22Rv1 (cell line): ENCODE data around the gene TBC1D19.

Experiments
- H3K27ac ChIP-seq: fragments of 450-650 bp; 2 replicates; pipeline ENCODE4 v1.5.1; 2017
- CTCF ChIP-seq: fragments of 450-650 bp; IDR thresholded peaks from 2 replicates; pipeline ENCODE4 v1.5.1; 2017; ENCODE audit warnings: mild to moderate bottlenecking
- ZFX ChIP-seq: fragments of 450-650 bp; IDR thresholded peaks from 2 replicates; pipeline ENCODE4 v1.6.1; 2017; ENCODE audit warnings: antibody characterized with exemption, borderline replicate concordance

The TBC1D19 gene

GRCh38 chr4:26751004-26751403, 167.1 kb downstream of the TBC1D19 start:
- TF ChIP-seq ZFX (no peak), CTCF (no peak)
- no peak overlapping the region for H3K27ac ChIP-seq

- no peak overlapping the region for H3K27ac ChIP-seq
- TF ChIP-seq ZFX (no peak), CTCF (no peak)
Observed at GRCh38 chr4:26751838-26752237, 168.0 kb downstream of the TBC1D19 start.

- H3K27ac ChIP-seq, result no peak overlapping the region
- TF ChIP-seq ZFX (no peak), CTCF (no peak)
Observed at GRCh38 chr4:26753187-26753586, 169.3 kb downstream of the TBC1D19 start.

GRCh38 chr4:26753617-26754016, 169.7 kb downstream of the TBC1D19 start:
- no peak overlapping the region for H3K27ac ChIP-seq
- TF ChIP-seq ZFX (no peak), CTCF (no peak)

GRCh38 chr4:26757751-26758150, 173.9 kb downstream of the TBC1D19 start:
- TF ChIP-seq ZFX, result no peak
- no peak overlapping the region for H3K27ac ChIP-seq

GRCh38 chr4:26758899-26759298, 175.0 kb downstream of the TBC1D19 start:
- no peak overlapping the region for H3K27ac ChIP-seq
- TF ChIP-seq ZFX (no peak), CTCF (no peak)

GRCh38 chr4:26762650-26763049, 178.8 kb downstream of the TBC1D19 start:
- H3K27ac ChIP-seq, result no peak overlapping the region
- TF ChIP-seq CTCF (no peak), ZFX (no peak)

- TF ChIP-seq CTCF, result no peak
- no peak for TF ChIP-seq ZFX
- H3K27ac ChIP-seq, result no peak overlapping the region
Observed at GRCh38 chr4:26763063-26763462, 179.2 kb downstream of the TBC1D19 start.
